LNCAP (cell line): ENCODE results near the gene FSTL1.

ENCODE experiments used
- CTCF ChIP-seq: fragments of 450-650 bp; IDR thresholded peaks from 2 replicates; pipeline ENCODE4 v1.5.1; 2017; ENCODE audit warnings: mild to moderate bottlenecking

Gene FSTL1

GRCh38 chr3:120452816-120453215 is 2.0 kb upstream of the FSTL1 start:
- no peak for TF ChIP-seq CTCF

DNA sequence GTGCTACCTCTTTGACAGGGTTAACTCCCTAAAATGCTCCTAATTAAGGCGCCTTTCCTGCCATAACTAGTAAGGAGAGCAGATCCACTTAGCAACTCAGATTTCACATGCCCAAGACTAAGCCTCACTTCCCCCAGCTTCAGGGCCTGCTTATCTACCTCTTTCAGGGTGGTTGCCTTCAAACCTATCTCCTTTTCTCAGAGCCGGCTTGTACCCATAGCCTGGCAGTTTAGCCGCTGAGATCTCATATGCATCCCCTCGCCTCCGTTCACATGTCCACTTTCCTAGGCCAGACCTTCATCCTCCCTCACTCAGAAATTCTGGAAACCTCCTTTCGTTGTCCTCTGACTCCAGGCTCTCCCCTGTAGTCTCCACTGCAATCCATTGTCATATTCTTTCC is 1.0 kb upstream of the FSTL1 start:
- TF ChIP-seq CTCF: no peak

- TF ChIP-seq CTCF: no peak
Observed at GRCh38 chr3:120451272-120451761, 525 bp upstream of the FSTL1 start.

- TF ChIP-seq CTCF: no peak
Observed at GRCh38 chr3:120449701-120450599, 842 bp downstream of the FSTL1 start.

DNA sequence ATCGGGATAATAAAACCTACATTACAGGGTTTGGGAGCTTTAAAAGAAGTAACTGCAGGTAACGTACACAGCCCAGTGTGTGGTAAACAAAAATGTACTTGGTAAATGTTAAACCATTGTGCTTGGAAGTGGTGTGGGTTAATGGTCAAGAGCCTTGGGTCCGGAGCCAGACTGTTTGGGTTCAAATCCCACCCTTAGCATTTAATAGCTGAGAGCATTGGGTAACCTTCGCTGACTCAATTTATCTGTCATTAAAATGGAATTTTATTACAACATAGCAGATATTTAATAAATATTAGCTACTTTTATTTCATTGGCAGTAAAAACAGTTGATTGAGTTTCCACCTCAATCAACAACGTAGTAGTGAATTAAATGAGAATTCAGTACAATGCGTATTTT is 1.5 kb downstream of the FSTL1 start:
- no peak for TF ChIP-seq CTCF

- TF ChIP-seq CTCF: no peak
Observed at GRCh38 chr3:120448756-120449155, 2.0 kb downstream of the FSTL1 start.

DNA sequence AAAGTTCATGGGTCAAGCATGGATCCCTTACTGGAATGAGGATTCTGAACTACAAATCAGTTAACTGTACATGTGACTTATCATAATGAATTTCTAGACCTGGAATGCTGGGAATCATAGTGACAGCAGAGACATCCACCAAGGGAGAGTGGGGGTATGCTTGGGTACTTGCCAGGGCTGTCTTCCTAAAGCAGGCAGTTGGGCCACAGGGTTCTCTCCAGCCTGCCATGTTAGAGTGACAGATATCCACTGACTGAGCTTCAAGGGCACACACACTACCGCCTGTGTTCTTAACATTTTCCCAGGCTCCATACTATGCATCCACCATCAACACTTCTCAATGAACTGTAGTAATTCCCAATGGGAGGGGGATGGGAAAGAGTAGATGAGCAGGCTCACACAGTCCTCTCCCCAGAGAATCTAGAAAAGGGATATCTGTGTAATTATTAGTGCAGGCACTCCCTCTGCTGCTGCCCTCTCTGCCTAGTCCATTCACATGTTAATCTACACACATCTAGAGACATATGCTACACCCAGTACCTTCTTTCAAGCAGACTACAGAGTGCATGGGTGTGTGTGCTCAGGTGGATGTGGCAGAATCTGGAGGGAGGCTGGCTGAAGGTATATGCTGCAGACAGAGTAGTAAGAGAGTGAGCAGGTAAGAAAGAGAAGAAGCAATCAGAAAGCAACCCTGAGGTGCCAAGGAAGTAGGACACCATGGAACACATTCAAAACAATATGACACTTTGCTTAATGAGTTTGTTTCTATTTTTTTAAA is 3.7 kb downstream of the FSTL1 start:
- TF ChIP-seq CTCF: no peak
